SW 1271 (cell line): ENCODE measurements around the gene TMEM223.
"Not testable (repeated sequence)": the region's sequence is repeated elsewhere in the genome, so short reads cannot be mapped to it uniquely, and the experiment has no call there.

Source experiments
- DNase-seq, 2 experiments: peaks; one replicate each; lab custom pipeline; 2025; lab: John Stamatoyannopoulos, UW

Gene TMEM223

DNA sequence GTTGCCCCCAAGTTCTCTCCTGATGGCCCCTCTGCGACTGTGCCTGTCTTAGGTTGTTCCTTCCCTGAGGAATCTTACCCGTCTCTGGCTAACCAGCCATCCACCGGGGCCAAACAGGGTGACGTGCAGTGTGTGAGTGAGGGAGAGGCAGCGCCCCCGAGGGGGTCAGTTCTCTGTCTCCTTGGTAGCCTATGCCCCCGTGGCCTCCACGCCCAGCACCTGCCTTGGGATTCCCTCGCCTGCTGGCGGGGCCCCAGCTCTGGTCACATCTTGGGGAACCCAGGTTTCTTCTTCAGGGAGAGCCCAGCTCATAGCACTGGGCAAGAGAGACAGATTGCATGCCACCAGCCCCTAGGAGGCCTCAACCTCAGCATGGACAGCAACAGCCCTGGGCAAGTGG lies 7.7 kb upstream of the TMEM223 start:
- no peak for DNase-seq

DNA sequence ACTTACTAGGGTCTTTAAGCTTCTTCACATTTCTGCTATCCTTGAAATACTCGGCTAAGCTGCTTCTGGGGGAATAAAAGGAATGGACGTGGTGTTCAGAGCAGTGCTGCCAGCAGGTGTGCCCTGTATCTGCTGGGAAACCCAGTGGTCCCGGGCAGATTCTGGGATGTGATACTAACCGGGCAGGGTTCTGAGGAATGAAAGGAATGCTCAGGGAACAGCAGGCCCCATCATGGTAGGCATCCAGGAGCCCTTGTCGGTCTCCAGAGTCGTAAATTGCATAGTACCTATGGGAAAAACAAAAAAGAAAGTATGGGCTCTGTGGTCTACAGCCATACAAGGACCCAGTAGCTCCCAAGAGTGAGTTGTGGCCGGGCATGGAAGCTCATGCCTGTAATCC lies 4.5 kb upstream of the TMEM223 start:
- no peak for DNase-seq

GRCh38 chr11:62794201-62794775 lies 2.5 kb upstream of the TMEM223 start:
- DNase-seq, result no peak

DNA sequence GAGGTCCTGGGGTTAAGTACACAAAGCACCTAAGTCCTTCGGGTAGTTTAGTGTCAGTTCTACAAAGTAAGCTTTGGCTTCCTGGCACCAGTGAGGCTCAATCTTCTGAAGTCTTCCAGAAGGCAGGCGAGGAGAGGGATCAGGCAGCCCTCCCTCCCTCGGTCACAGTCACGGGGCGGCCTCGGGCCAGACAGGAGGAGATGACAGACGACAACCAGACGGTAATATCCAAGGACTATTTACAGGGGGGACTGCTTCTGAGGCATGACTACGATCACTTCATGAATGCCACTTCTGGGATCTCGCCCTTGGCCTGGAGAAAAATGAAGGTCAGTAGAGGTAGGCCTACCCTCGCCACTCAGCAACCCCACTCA lies 383 bp upstream of the TMEM223 start:
- DNase-seq, result no peak

- no peak for DNase-seq
Measured at GRCh38 chr11:62789576-62789975, 2.2 kb downstream of the TMEM223 start.

GRCh38 chr11:62788991-62789390 lies 2.8 kb downstream of the TMEM223 start:
- DNase-seq, result no peak

- peak; percentile 92 to 95 for DNase-seq
Measured at GRCh38 chr11:62787005-62787759, 4.6 kb downstream of the TMEM223 start, which contains the start of gene TMEM179B. Gene TMEM179B, plus strand, starts transcription at chr11:62787402. Its CDS starts 30 bp downstream, at chr11:62787432.

GRCh38 chr11:62786318-62787004 lies 5.3 kb downstream of the TMEM223 start:
- peak; percentile 62 to 79 for DNase-seq

GRCh38 chr11:62782753-62783152 lies 9.1 kb downstream of the TMEM223 start:
- DNase-seq, result no peak

GRCh38 chr11:62778441-62778840 lies 13.4 kb downstream of the TMEM223 start:
- DNase-seq, result no peak

DNA sequence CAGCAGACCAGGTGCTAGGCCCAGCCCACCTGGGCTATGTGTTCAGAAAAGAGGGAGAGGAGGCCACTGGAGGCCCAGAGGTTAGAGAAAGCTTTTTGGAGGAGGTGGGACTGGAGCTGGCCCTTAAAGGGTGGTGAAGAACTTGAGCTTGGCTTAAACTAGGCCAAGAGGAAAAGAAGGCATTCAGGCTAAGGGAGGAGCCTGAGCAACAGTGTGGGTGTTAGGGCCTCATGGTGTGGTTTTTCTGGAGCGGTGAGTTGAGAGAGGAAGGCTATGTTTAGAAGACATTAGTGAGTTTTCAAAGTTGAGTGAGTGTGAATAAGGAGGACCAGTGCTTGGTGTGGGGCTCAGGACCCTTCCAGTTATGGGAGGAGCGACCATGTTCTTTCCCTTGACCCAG lies 14.4 kb downstream of the TMEM223 start:
- DNase-seq, result no peak

- no peak for DNase-seq
Measured at GRCh38 chr11:62775646-62776045, 16.2 kb downstream of the TMEM223 start.

- DNase-seq, result no peak
Measured at GRCh38 chr11:62774407-62774806, 17.4 kb downstream of the TMEM223 start.

DNA sequence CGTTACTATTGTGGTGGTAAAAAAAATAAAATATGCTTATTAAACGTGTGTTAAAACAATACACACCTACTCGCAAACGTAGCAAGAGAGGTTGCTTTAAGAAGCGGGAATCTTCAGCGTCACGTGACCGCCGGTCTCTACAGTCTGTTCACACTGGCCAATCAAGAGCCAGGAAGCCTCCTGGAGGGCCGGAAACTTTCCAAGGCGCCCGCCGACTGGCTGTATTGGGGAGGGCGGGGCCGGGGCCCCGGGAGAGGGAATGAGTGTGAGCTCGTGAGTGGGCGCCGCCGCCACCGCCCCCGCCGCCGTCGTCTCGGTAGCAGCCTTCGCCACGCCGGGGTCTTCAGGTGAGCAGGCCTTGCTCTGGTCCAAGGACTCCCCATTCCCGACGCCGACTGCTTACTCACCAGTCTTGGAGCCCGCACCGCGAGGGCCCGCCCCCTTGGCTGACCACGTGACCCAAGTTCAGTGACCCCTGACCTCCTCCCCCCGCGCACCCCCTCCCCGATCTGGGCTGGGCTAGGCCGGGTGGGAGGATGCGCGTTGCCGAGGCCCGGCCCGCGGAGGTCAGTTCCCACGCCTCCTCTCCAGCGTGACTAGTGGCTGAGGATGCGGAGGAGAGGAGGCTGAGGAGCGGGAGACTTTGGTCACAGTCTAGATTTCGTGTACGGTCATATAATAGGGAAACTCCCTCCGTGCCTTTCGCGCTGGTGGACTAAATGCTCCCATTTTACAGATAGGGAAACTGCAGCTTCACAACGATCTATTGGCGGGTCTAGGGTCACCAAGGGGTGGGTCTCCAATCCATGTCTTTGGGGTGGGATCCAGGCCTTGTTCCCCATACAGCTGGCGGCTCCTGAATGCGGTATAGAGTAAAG lies 20.4 kb downstream of the TMEM223 start, which contains the start of gene TAF6L:
TAF6L (plus strand) TSS at position 253 of the 878 bp plus-strand sequence. CDS start 4,388 bp downstream, outside the sequence.
- DNase-seq, result peak; percentile 93 to 95

GRCh38 chr11:62770778-62771143 lies 21.0 kb downstream of the TMEM223 start:
- no peak for DNase-seq

DNA sequence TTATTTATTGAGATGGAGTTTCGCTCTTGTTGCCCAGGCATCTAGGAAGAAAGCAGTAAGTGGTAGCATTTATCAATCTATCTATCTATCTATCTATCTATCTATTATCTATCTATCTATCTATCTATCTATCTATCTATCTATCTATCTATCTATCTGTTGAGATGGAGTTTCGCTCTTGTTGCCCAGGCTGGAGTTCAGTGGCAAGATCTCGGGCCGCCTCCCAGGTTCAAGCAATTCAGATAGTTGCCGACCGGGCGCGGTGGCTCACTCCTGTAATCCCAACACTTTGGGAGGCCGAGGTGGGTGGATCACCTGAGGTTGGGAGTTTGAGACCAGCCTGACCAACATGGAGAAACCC lies 31.0 kb downstream of the TMEM223 start:
- DNase-seq, result not testable (repeated sequence)

GRCh38 chr11:62757846-62758788 lies 33.7 kb downstream of the TMEM223 start:
- DNase-seq, result no peak

DNA sequence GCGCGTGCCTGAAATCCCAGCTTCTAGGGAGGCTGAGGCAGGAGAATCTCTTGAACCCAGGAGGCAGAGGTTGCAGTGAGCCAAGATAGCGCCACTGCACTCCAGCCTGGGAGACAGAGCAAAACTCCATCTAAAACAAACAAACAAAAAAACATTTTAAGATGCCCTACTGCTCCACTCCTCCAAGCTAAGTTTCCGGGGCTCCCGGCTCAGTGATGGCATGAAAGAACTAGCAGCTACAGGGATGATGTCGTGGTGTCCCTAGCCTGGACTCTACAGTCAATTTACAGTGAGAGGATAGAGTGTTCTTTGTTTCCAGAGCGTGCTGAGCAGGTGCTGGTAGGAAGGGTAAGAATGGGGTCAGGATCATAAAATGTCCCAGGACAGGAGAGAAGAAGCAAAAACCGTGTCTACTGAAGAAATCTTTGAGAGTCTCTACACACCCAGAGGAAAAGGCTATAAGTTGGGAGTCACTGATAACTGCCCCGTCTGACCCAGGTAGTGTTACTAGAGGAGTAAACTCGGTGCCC lies 36.7 kb downstream of the TMEM223 start:
- DNase-seq, result no peak

- peak; percentile 97 to 100 for DNase-seq
Measured at GRCh38 chr11:62753736-62754603, 37.8 kb downstream of the TMEM223 start, which contains the start of gene ZBTB3. Gene ZBTB3, minus strand, starts transcription at chr11:62754160. Its CDS starts 496 bp downstream, at chr11:62753664.
